ENCODE results near the gene CRADD.

- TF ChIP-seq EP300 (IDR thresholded peaks at IDR 0.05; ENCODE audit: borderline replicate concordance) (no peak), CEBPB (IDR thresholded peaks at IDR 0.05) (no peak), TAF1 (IDR thresholded peaks at IDR 0.05; ENCODE audit: low read depth) (no peak), RAD21 (IDR thresholded peaks at IDR 0.05; ENCODE audit: low read depth) (no peak), YY1 (IDR thresholded peaks at IDR 0.05; ENCODE audit: low read depth) (no peak), ZBTB7A (IDR thresholded peaks at IDR 0.05; ENCODE audit: low read depth) (no peak), FOXM1 (IDR thresholded peaks at IDR 0.05; ENCODE audit: borderline replicate concordance, low read depth) (no peak), TEAD4 (IDR thresholded peaks at IDR 0.05) (no peak), NFIC (IDR thresholded peaks at IDR 0.05) (no peak), USF1 (IDR thresholded peaks at IDR 0.05) (no peak)
- TF ChIP-seq, protein P1, sequence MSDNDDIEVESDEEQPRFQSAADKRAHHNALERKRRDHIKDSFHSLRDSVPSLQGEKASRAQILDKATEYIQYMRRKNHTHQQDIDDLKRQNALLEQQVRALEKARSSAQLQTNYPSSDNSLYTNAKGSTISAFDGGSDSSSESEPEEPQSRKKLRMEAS (IDR thresholded peaks at IDR 0.05): no peak
- TF ChIP-seq, protein P2, sequence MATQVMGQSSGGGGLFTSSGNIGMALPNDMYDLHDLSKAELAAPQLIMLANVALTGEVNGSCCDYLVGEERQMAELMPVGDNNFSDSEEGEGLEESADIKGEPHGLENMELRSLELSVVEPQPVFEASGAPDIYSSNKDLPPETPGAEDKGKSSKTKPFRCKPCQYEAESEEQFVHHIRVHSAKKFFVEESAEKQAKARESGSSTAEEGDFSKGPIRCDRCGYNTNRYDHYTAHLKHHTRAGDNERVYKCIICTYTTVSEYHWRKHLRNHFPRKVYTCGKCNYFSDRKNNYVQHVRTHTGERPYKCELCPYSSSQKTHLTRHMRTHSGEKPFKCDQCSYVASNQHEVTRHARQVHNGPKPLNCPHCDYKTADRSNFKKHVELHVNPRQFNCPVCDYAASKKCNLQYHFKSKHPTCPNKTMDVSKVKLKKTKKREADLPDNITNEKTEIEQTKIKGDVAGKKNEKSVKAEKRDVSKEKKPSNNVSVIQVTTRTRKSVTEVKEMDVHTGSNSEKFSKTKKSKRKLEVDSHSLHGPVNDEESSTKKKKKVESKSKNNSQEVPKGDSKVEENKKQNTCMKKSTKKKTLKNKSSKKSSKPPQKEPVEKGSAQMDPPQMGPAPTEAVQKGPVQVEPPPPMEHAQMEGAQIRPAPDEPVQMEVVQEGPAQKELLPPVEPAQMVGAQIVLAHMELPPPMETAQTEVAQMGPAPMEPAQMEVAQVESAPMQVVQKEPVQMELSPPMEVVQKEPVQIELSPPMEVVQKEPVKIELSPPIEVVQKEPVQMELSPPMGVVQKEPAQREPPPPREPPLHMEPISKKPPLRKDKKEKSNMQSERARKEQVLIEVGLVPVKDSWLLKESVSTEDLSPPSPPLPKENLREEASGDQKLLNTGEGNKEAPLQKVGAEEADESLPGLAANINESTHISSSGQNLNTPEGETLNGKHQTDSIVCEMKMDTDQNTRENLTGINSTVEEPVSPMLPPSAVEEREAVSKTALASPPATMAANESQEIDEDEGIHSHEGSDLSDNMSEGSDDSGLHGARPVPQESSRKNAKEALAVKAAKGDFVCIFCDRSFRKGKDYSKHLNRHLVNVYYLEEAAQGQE (IDR thresholded peaks at IDR 0.05; ENCODE audit: low read depth): no peak
Measured at GRCh38 chr12:93748672-93749383, 71.7 kb downstream of the CRADD start.
